Prostate gland (tissue), 2 donors: ENCODE results near the gene TBC1D2.

ENCODE experiments used
- CTCF ChIP-seq, 4 experiments: fragments of 200-600 bp in 2 of 4; fragments of 450-650 bp in 2 of 4; sonication (generic) in 2 of 4; IDR thresholded peaks; 1 replicate in 3 of 4; 2 replicates in 1 of 4; pipeline ENCODE4 v1.5.1; 2016 to 2019; ENCODE audit warnings: antibody characterized with exemption in 4 of 4, mild to moderate bottlenecking in 2 of 4, moderate library complexity in 2 of 4
- POLR2A ChIP-seq: fragments of 450-650 bp; IDR thresholded peaks from one replicate; pipeline ENCODE4 v1.6.1; 2016; ENCODE audit warnings: antibody characterized with exemption, mild to moderate bottlenecking

- TF ChIP-seq CTCF (IDR thresholded peaks at IDR 0.05) (no peak), POLR2A (no peak)
These were observed 50.8 kb downstream of the TBC1D2 start for GRCh38 chr9:98204692-98205091.
